RKO (cell line): Measurements from ENCODE around the gene UCN.
A peak's percentile ranks its signal among the peaks of the same experiment; 100 is the strongest.
"Not testable (repeated sequence)": the region's sequence is repeated elsewhere in the genome, so short reads cannot be mapped to it uniquely, and the experiment has no call there.

Source experiments
- DNase-seq: peaks from one replicate; pipeline ENCODE4 v3.0.0-alpha.2; 2016; ENCODE audit warnings: low spot score

Gene UCN

GRCh38 chr2:27308359-27308881 lies at the start of gene UCN:
Gene UCN (minus strand): TSS chr2:27308445. CDS start chr2:27307895, 550 bp downstream.
- DNase-seq: no peak

- peak; percentile 97 for DNase-seq
Measured at GRCh38 chr2:27356382-27357181, 48.3 kb upstream of the UCN start, which contains the start of gene GTF3C2. Gene GTF3C2 (minus strand): TSS chr2:27356764. CDS start chr2:27343554, 13,210 bp downstream.

- peak; percentile 81 for DNase-seq
Measured at GRCh38 chr2:27356056-27356381, 47.8 kb upstream of the UCN start.

- no peak for DNase-seq
Measured at GRCh38 chr2:27354597-27354927, 46.3 kb upstream of the UCN start.

- DNase-seq: peak; percentile 31
Measured at GRCh38 chr2:27353762-27354596, 45.7 kb upstream of the UCN start.

GRCh38 chr2:27353386-27353761 lies 45.1 kb upstream of the UCN start:
- not testable (repeated sequence) for DNase-seq

GRCh38 chr2:27351802-27352598 lies 43.8 kb upstream of the UCN start:
- no peak for DNase-seq

GRCh38 chr2:27350106-27350693 lies 42.0 kb upstream of the UCN start:
- no peak for DNase-seq

- no peak for DNase-seq
Measured at GRCh38 chr2:27347641-27348040, 39.4 kb upstream of the UCN start.

GRCh38 chr2:27336173-27336572 lies 27.9 kb upstream of the UCN start:
- DNase-seq: no peak

- DNase-seq: no peak
Measured at GRCh38 chr2:27335311-27335710, 27.1 kb upstream of the UCN start.

- no peak for DNase-seq
Measured at GRCh38 chr2:27324720-27325119, 16.5 kb upstream of the UCN start.

GRCh38 chr2:27323596-27324285 lies 15.5 kb upstream of the UCN start:
- peak; percentile 39 for DNase-seq

GRCh38 chr2:27322766-27323595 lies 14.7 kb upstream of the UCN start, which contains the start of gene MPV17:
Gene MPV17 (minus strand): TSS chr2:27323097. CDS start chr2:27322517, 580 bp downstream.
- DNase-seq: peak; percentile 94

GRCh38 chr2:27322301-27322765 lies 14.1 kb upstream of the UCN start:
- DNase-seq: peak; percentile 49

- peak; percentile 99 for DNase-seq
Measured at GRCh38 chr2:27320958-27321543, 12.8 kb upstream of the UCN start.

GRCh38 chr2:27319839-27320238 lies 11.6 kb upstream of the UCN start:
- DNase-seq: not testable (repeated sequence)

- no peak for DNase-seq
Measured at GRCh38 chr2:27316655-27317412, 8.6 kb upstream of the UCN start.

- DNase-seq: no peak
Measured at GRCh38 chr2:27315122-27315521, 6.9 kb upstream of the UCN start.
